Pulmonary artery endothelial cell (primary cell): ENCODE results near the gene CALML5. TPM values are rescaled to one million over a fixed set of nuclear protein-coding genes. Genes with fewer than 3 reads are reported as not detected.

ENCODE experiments used
- DNase-seq: peaks from one replicate; pipeline ENCODE4 v3.0.0-alpha.2; 2011; ENCODE audit warnings: low read depth, low spot score
- total RNA-seq: library from RNA; depleted of rRNA; stranded (reverse); fragments of >200 nt; gene quantifications from 2 replicates; pipeline ENCODE4 v1.2.3, GENCODE V29; 2014

Gene CALML5
- total RNA-seq, 1 donor from 2014 or later, result not detected

DNA sequence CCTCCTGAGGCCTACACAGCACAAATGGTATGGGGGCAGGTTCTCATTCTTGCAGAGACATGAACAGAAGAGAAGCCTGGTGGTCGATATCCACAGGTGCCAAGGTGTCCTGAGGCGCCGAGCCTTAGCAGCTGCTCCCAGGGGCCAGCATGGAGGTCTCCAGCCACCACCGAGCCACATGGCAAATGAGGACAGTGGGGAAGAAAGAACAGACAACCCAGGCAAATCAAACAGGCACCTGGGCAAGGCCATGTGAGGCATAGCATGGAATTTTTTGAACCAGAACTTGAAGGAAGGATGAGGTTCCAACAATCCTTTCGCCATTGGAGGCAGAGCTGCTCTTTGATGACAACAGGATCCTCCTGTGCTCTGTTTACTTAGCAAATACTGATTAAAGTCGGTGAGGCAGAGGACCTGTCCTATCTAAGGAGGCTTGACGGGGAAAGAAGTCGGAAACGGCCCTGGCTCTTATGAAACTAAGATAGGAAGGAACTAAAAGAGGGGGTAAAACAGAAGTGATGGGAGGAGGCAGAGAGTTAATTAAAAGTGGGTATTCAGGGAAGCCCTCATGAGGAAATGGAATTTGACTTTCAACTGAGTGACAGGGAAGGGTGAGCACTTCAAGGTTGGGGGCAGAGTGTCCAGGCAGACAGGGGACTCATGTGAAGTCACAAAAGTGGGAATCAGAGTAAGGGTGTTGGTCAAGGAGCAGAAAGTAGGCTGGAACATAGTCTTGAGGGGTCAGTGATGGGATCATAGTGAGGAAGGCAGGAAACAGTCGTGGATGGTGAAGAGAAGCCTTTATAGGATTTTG lies 16.8 kb upstream of the CALML5 start:
- no peak for DNase-seq

DNA sequence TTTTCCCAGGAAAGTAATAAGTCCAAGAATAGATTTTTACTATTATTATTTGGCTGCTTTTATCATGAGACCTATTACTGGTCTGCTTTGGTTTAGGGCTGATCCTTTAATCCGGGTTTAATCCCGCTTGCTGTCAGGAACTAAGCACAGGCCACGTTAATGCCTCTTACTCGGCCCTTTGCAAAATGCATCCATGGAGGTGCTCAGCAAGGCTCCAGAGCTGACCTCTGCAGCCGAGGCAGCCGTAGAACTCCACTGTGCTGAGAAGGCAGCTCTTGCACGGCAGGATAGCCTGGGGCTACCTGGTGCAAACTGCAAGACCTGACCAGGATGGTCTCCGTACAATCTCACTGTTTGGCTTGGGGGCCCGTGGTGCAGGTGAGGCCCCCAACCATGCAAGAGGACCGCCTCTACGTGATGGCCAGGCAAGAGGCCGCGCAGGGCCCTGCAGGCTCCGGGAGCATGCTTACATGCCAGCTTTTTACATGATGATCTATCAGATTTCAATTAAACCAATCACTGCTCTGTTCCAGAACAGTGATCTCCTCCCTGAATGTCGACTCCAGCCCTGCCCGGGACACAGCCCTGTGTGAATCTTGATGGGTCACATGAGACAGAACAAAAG lies 15.0 kb upstream of the CALML5 start:
- no peak for DNase-seq

DNA sequence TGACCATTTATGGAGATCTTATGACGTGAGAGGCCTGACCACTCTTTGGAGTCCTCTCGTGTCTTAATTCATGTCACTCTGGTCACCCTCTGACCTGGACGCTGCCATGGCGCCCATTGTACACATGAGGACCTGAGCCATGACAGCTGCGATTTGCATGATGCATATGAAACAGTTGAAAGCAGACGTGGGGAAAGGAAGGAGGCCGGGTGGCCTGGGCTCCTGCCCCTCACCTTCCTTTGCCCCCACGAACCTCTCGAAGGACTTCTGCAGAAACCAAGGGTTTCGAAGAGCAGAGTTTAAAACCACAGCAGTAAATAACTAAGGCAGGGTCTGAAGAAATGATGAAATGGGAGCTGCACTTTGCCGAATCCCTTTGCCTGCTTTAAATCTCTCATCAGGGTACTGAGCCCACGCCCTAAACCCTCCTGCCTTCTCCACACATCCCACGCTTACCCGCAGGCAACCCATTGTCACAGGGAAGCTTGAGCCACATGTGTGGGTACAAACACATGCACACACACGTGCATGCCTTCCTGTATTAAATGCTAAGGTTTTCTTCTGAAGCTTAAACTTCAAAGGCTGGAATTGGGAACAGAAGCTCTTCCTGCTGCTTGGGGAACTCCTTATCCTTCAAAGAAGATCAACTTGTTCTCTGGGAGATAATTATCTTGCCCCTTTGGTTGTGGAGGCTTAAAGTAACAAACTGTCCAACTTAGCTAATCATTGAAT lies 13.7 kb upstream of the CALML5 start:
- no peak for DNase-seq

DNA sequence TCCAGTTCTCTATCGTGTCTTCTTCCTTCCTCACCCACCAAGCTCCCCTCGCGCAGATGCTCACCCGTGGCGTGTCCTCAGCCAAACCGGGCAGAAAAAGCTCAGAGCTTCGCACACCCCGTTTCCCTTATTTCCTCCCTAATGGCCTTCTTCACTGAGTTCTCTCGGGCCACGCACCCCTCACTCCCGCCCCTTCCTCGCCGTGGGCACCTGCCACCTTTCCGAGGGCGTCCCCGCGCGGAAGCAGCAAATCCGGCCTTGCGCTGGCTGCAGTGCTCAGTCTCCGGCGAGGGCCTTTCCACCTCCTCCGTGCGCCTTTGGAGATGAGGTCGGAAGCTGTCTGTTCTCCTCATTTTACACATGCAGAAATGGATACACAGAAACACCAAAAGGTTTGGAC lies 13.0 kb upstream of the CALML5 start:
- DNase-seq, result no peak

DNA sequence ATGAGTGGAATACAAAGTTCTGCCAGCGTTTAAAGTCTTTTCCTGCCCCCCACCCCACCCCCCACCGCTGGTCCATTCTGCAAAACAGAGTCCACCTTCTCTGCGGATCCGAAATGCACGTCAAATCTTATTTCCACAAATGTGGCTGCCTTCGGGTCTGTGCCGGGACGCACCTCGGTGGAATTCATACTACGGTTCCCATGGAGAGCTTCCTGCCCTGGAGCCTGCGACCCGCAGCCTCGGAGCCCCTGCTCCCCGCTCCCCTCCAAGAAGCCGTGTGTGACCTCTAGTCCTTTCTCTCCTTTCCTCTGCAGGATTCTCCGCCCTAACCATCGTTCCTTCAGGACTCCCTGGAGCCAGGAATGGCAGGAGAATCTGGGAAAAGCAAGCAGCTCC lies 12.5 kb upstream of the CALML5 start:
- no peak for DNase-seq

DNA sequence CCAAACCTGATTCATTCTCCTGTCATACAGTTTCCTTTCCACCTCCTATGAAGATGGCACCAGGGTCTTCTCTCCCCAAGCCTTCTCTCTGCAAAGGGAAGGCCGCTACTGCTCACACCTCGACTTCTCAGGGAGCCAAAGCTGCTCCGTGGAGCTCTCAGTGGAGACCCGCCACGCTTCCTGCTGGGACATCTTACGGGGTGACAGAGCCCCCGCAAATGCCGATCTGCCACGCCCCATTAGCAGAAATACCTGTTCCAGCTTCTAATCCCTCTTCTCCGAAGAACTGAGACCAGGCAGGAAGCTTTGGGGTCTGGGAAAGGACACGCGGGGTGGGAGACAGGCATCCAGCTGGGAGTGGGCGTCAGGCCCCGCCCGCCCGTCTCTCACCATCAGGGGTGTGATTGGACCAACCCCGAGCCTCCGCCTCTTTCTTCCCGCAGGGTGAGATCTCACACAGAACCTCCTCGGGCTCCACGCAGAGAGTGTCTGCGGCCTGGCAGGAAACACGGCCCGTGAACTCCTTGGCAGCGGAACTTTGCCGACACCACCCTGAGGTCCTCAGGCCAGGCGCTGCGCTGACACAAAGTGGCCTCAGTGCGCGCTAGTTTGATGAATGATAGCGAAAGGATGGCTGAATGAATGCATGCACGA lies 12.0 kb upstream of the CALML5 start:
- DNase-seq, result no peak

DNA sequence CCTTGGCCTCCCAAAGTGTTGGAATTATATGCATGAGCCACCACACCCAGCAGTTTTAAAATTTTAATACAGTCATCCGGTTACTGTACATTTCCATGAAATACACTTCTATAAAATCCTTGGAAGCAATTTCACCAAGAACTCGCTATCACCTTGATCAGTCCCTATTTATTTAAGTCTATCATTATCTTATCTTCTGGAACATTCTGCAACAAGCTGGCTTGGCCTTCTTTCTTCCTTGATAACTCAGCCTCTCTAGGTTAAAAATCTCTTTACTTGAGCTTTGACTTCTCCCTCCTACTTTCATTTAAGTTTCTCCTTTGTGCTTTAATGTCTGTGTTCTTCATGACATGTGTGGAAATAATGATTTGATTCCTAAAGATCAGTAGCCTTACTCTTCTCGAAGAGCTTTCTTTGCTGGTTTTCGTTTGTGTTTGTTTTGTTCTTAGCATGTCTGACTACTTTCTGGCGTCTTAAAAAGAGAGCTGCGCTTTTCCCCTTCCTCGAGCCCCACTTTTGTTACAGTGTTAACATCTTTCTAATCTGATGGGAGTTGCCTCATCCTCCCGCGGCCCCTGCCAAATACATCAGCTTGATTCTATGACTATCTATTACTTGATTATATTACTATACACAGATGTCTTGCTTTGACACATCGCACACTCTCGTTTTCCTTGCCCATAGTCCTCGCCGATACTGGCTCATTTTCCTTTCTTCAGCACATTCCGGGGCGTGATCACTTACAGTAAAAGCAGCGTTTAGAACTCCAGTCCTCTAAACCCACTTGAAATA lies 11.1 kb upstream of the CALML5 start:
- DNase-seq, result no peak

DNA sequence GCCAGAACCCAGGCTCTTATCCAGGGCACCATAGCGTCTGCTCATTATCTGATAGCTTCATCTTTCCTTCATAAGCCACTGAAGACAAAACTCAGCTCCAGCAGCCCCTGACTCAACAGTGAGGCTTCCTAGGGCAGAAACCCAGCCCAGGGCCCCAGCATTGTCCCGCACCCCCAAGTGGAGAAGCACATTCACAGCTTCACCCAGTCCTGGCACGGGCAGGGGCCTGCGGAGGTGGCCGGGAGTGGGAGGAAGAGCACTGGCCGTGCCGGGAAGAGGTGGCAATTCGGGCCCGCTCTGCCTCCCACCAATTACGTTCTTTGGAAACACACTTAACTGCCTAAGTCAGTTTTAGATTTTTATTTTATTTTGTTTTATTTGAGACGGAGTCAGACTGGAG lies 10.3 kb upstream of the CALML5 start:
- no peak for DNase-seq

DNA sequence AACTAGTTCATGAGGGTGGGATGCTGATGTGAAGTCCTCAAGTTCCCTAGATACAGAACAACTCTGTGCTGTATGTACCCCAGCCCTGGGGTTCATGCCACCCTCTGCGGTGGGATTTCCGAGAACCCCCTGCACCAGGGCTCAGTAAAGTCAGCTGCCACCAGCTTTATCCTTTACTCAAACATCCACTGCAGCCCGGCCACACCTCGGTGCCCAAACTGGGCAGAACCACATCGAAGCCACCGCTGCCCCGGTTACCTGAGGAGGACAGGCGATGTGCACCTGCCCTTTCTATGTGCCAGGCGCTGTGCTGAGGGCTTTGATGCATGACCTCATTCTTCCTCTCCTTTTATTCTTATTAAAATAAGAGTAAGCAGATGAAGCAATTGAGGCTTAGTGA lies 9.9 kb upstream of the CALML5 start:
- no peak for DNase-seq

DNA sequence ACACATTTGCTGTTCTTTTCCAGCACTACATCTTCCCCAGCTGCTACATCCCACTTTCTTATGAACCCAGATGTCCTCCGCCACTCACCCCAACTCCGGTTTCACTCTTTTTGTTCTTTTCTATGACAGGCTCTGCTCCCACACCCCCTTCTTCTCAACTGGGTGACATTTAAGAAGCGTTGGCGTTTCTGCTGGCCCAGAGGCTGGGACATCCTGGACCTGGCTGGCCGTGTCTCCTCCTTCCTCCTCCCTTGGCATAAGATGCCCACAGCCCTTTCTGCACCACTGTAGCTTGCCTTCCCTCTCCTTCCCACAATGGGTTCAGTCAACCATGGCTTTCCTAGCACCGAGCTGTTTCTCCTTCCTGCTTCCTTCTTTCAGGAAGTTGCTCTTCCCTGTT lies 9.4 kb upstream of the CALML5 start:
- DNase-seq, result no peak

DNA sequence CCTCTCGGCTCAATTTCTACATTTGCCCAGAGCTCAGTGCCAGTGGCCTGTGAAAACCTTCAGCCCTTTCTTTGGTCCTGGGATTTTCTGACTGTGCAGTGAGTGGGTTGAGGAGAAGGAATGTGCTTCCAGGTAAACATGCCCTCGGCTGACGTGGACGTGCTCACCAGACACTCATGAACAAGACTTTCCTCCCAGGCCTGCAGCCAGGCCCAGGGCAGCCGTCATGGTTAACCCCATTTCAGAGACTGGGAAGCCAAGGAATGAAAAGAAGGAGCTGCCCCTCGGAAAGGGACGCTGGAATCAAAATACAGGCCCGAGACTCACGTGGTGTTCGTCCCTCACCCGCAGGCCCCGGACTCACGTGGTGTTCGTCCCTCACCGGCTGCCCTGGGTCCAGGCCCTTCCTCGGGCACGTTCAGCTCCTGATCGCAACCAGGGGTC lies 8.8 kb upstream of the CALML5 start:
- DNase-seq, result no peak

DNA sequence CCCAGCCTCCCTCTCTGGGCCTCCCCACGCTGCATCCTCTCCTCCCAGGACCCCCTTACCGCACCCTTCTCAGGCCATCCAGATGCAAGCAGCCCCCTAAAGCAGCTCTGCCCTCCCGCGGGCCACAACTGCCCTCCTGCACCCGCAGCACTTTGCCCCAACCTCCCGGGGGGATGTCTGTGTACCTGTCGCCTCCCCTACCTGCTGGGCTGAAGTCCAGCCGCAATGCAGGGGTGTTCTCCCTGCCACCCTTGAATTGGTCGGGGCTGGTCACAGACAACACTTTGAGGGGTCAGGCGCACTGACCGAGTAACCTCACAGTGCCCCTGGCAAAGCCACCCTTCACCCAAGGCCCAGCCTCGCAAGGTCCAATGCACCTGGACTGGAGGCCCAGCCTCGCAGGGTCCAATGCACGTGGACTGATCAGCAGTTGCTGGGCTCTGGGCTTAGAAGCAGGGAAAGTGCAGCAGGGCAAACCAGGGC lies 8.3 kb upstream of the CALML5 start:
- no peak for DNase-seq

DNA sequence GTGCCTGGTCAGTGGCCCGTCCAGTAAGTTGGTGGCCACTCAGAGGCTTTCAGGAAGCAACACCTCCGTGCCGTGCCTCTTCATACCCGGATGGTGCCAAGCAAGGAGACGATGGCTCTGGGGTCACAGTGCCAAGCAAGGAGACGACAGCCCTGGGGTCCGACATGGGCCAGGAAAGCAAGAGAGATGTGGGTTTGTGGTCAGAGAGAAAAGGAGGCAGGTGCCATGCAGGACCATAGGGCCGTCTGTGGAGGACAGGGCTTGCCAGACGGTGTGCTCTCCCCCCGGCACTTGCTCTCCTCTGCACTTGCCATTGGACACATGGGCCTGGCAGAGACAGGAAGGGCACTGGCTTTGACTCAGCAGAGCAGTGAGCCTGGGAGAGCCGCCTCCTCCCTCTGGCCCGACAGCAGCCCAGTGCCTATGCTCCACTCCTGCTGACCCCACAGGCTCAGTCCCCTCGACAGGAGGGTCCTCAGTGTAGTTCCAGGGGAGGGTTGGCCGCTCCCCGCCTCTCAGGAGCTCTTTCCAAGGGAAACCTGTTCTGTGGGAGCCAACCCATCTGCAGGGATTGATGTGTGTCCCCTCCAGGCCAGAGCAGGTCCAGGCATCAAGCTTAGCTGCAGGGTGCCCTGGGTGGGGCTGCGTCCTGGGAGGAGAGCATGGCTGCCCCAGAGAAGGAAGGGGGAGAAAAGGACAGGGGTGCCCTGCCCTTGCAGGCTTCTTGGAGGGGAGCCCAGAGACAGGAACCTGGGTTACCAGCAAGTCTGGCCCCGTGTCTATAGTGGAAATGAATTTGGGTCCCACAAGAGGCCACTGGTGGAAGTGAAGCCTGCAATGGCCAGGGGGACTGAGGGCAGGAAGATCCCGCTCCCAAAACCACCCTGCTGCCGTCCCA lies 7.6 kb upstream of the CALML5 start:
- DNase-seq, result no peak

DNA sequence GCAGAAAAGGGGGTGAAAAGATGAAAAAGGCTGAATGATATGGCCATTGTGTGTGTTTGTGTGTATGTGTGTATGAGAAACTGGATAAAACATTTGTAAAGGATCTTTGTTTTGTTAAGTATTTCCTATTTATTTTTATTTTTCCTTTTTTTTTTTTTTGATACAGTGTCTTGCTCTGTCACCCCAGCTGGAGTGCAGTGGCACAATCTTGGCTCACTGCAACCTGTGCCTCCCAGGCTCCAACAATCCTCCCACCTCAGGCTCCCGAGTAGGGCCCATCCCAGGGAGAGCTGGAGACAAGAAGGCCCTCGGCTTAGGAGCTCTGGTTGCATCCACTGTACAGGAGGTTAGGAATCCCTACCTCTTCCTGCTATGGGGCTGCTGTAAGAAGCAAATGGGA lies 6.9 kb upstream of the CALML5 start:
- no peak for DNase-seq

DNA sequence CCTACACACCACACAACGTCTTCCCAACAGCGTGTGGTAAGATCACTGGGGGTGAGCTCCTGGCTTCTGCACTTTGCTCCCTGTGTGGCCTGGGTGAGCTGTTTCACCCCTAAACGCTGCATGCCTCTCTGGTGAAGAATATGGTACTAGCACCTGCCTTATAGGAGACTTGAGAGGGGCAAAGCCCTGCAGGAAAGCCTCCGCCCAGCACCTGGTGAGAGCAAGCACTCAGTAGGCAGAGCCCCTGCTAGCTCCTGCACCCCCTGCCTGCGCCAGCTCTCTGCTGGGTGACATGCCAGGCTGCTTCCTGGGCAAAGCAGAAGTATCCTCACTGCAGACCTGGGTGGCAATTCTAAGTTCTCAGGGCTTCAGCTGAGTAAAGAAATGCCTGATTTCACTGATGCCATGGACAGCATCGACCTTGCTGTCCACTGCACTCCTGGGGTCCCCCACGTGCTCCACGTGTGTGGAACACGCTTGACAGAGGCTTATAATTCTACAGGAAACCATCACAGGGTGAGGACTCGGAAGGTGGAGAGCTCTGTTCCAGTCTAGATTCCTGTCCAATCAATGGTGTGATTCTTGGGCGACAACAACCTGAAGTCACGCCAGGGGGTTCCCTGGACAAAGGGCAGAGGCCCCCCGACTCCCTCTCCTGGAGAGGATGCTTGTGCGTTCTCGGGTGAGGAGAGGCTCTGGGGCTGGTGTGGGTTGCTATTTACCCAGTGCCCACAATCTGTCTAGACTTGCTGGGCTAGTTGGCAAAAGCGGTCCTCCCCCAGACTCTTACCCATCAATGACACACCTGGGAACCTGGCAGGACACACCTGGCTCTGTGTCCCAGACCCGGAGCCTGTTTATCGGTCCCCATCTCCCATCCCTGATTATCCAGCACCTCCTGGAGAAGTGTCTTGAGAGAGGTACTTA lies 5.0 kb upstream of the CALML5 start:
- DNase-seq, result no peak

DNA sequence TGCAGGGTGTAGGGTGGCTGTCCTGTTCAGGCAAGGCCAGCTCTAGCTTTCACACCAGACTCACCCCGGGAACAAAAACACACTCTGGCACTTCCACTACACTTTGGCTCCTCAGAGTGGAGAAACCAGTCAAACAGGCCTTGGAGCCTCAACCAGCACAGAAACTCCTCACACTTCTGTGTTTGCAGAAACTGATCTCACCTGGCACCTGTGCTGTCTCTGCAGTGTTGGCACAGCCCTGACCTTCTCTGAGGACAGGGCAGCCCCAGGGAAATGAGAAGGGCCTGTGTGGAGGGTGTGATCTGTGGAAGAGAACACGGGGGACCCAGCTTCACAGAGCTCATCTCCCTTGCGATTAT lies 4.1 kb upstream of the CALML5 start:
- DNase-seq, result no peak

DNA sequence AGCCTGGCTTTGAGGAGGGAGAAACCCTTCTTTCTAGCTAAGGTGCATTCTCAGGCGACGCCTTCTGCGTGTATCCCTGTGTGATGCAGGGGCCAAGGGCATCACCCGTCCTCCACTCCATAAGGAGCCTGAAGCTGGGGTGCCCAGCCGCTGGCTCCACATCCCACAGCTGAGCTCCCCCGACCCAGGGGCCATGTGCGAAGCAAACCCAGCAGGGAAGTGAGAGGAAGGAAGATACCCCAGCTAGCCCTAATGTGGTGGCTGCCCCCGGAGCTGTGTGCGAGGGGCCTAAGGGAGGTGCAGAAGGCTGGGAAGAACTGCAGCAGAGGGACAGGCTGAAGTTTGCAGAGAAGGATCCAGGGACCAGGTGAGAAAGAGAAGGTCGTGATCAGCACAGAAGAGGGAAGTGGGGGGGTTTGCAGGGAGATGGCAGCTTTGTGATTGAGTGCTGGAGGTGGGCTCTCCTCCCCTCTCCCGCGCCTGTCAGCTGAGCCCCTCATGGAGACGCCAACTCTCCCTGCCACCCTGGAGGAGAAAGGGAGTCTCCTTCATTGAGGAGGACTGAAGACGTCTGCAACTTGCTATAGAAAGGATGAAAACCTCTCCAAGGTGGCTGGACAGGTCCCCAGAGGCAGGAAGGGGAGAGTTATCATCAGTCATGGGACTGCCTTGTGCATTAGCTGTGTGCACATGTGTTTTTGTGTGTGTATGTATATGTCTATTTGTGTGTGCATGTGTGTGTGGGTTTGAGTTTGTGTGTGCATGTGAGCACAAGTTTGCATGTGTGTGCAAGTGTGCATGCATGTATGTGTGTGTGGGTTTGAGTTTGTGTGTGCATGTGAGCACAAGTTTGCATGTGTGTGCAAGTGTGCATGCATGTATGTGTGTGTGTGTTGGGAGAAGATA lies 3.5 kb upstream of the CALML5 start:
- no peak for DNase-seq

DNA sequence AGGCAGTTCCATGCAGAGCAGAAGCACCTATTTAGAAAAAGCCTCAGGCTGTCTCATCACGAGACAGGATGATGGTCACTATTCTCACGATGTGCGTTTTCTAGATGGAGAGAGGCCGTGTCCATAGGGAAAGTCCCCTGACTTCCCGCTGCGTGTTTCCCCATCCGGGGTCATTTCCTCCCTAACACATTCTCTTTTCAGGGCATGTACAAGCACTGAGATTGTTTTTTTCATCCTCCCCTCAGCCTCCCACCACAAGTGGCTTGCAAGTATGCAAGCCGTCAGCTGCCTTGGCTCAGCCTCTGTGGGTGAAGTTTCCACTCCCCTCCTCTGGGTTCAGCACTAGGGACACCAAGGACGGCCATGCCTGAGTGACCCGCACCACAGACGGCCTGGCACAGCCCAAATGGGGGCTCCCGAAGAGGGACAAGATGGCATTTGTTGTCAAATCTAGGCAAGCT lies 2.7 kb upstream of the CALML5 start:
- no peak for DNase-seq
